NCI-H2227 (cell line): ENCODE results near the gene DDX6.

Experiments used
- DNase-seq: peaks from one replicate; lab custom pipeline; 2025; ENCODE audit not compliant: unreplicated experiment; lab: John Stamatoyannopoulos, UW

DDX6 gene

GRCh38 chr11:118705791-118706545, 85.0 kb downstream of the DDX6 start:
- no peak for DNase-seq

DNA sequence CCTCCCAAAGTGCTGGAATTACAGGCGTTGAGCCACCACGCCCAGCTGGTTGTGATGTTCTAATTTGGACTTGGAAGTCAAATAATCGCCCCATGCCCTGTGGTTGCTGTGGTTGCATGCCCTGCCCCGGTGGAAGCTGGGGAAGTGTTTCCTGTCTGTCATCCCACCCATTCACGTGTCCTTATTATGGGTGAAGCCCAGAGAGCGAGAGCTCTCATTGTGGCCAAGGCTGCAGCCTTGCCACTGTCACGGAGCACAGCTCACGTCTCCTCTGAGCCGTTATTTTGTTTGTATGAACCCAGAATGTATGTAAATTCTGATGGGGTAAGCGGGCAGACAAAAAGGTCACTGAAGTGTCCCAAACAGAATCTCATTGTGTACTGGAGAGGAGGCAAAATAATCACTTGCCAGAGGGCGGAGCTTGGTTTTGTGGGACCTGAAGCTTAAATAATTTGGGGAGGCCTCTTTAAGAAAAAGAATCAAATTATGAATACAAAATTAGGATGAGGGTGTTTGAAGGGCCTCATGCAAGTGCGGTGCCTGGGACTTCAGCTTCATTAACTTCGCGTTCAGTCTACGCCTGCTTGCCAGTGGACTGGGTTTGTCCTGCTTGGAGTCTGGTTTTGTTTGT, 85.7 kb downstream of the DDX6 start:
- no peak for DNase-seq

- DNase-seq, result no peak
Measured at GRCh38 chr11:118703563-118704106, 87.3 kb downstream of the DDX6 start.

- DNase-seq, result no peak
Measured at GRCh38 chr11:118699506-118700220, 91.3 kb downstream of the DDX6 start.
